ENCODE data around the gene ACSS2. TPM values are rescaled to one million over a fixed set of nuclear protein-coding genes. Genes with fewer than 3 reads are reported as not detected.

Gene ACSS2
- polyA plus RNA-seq, 2 of the 4 experiments (the other 2 are of a cell fraction), result 22.1 to 24.1 TPM

GRCh38 chr20:34863421-34863965 is 12.9 kb upstream of the ACSS2 start:
- ChIA-PET POLR2A (no interaction called here), CTCF (interaction anchor here (1.1 to 3.9 kb wide), 4 partner anchors 9 to 345 kb away, joined by 3 to 32 read pairs (median 12); partner anchors contain the start of gene GGT7)
- Histone ChIP-seq H3K4me2 (no peak overlapping the region), H3K27ac (no peak overlapping the region), H3K4me3 (no peak overlapping the region), H3K4me1 (no peaks in the 10 kb centered on the region), H3K9me3 (no peaks in the 10 kb centered on the region)
- no peak for TF ChIP-seq EP300 (IDR thresholded peaks at IDR 0.05)
- no peak for TF ChIP-seq BHLHE40 (IDR thresholded peaks at IDR 0.05; ENCODE audit: low read depth, low read length)
- TF ChIP-seq HES2 (IDR thresholded peaks at IDR 0.05), result no peak
- no peak for TF ChIP-seq EHF (CRISPR knock-in tag; IDR thresholded peaks at IDR 0.05)
- no peak for TF ChIP-seq JUNB (IDR thresholded peaks at IDR 0.05)
- TF ChIP-seq RAD21 (conservative IDR thresholded peaks at IDR 0.05 in 1 of 2, IDR thresholded peaks at IDR 0.05 in 1 of 2), result no peak
- no peak for TF ChIP-seq HDAC2 (IDR thresholded peaks at IDR 0.05)
- no peak for TF ChIP-seq NPAS2 (CRISPR knock-in tag; IDR thresholded peaks at IDR 0.05; ENCODE audit: borderline replicate concordance)
- no peak for TF ChIP-seq CBX2 (IDR thresholded peaks at IDR 0.05; ENCODE audit: borderline replicate concordance, low read depth)
- TF ChIP-seq USF2 (IDR thresholded peaks at IDR 0.05), result no peak
- no peak for TF ChIP-seq MAZ (IDR thresholded peaks at IDR 0.05; ENCODE audit: borderline replicate concordance, low read depth, low read length)
- no peak for TF ChIP-seq MAX (IDR thresholded peaks at IDR 0.05)
- no peak for TF ChIP-seq MYC (IDR thresholded peaks at IDR 0.05; ENCODE audit: borderline replicate concordance, low read length)
- no peak for TF ChIP-seq HMGXB4 (CRISPR knock-in tag; IDR thresholded peaks at IDR 0.05; ENCODE audit: borderline replicate concordance)
- no peak for TF ChIP-seq CTCF (IDR thresholded peaks at IDR 0.05)
- ATAC-seq (no peak), FAIRE-seq (no peak), DNase-seq (ENCODE audit: low read depth in 1 of 2, low spot score in 1 of 2) (no peak)
- WGBS (ENCODE audit: missing lambda C conversion rate), result 86% methylated on average over 18 of the region's 32 CpGs

- ATAC-seq (no peak), DNase-seq (ENCODE audit: low read depth in 1 of 2, low spot score in 1 of 2) (no peak), FAIRE-seq (no peak)
- ChIA-PET CTCF (interaction anchor here (0.8 to 2.8 kb wide), 6 partner anchors 8 to 346 kb away, joined by 3 to 19 read pairs (median 4); partner anchors contain the start of genes GSS and MYH7B), POLR2A (no interaction called here)
- Histone ChIP-seq H3K27ac (no peak overlapping the region), H3K4me1 (no peaks in the 10 kb centered on the region), H3K9me3 (no peaks in the 10 kb centered on the region), H3K4me2 (no peak overlapping the region), H3K4me3 (no peak overlapping the region)
- 92% methylated on average over 5 of the region's 5 CpGs for WGBS (ENCODE audit: missing lambda C conversion rate)
- TF ChIP-seq ELK1 (IDR thresholded peaks at IDR 0.05; ENCODE audit: low read depth, low read length) (no peak), CTCF (IDR thresholded peaks at IDR 0.05) (no peak), ATOH8 (CRISPR knock-in tag; IDR thresholded peaks at IDR 0.05; ENCODE audit: low read depth) (no peak), MYC (IDR thresholded peaks at IDR 0.05; ENCODE audit: borderline replicate concordance, low read length) (no peak), CHD4 (IDR thresholded peaks at IDR 0.05; ENCODE audit: borderline replicate concordance) (no peak), ZC3H11A (IDR thresholded peaks at IDR 0.05) (no peak), SREBF2 (IDR thresholded peaks at IDR 0.05) (no peak), TFCP2L1 (CRISPR knock-in tag; IDR thresholded peaks at IDR 0.05) (no peak), USF2 (IDR thresholded peaks at IDR 0.05) (no peak), ESRRA (IDR thresholded peaks at IDR 0.05; ENCODE audit: borderline replicate concordance, low read length) (no peak), FOSL2 (IDR thresholded peaks at IDR 0.05) (no peak), FOSL2 (CRISPR knock-in tag; IDR thresholded peaks at IDR 0.05) (no peak), CHD2 (IDR thresholded peaks at IDR 0.05; ENCODE audit: low read length, partially characterized antibody) (no peak), FOXS1 (CRISPR knock-in tag; IDR thresholded peaks at IDR 0.05) (no peak), TP53 (CRISPR knock-in tag; IDR thresholded peaks at IDR 0.05) (no peak)
Measured at GRCh38 chr20:34864216-34864615, 12.2 kb upstream of the ACSS2 start.
